RWPE2 (cell line): ENCODE data around the gene NUP62.

ENCODE experiments used
- ATAC-seq: fragments of 200-7000 bp; cut with Tn5 transposase; 3 replicates; pipeline ENCODE4 v1.9.1; 2021; ENCODE audit warnings: low read depth
- DNase-seq: peaks from one replicate; pipeline ENCODE4 v3.0.0-alpha.2; 2020; ENCODE audit warnings: low spot score
- H3K27ac ChIP-seq: fragments of 450-650 bp; 2 replicates; pipeline ENCODE4 v1.5.1; 2017; ENCODE audit warnings: mild to moderate bottlenecking; ENCODE audit not compliant: poor library complexity, severe bottlenecking
- H3K27me3 ChIP-seq: fragments of 250-450 bp; sonication (Bioruptor Pico); 2 replicates; pipeline ENCODE4 v1.5.1; 2021; ENCODE audit warnings: mild to moderate bottlenecking, moderate library complexity; ENCODE audit not compliant: insufficient read depth, poor library complexity, severe bottlenecking
- H3K36me3 ChIP-seq: fragments of 250-450 bp; sonication (Bioruptor Pico); 2 replicates; pipeline ENCODE4 v1.5.1; 2020; ENCODE audit warnings: low read depth, mild to moderate bottlenecking, moderate library complexity
- H3K4me1 ChIP-seq: fragments of 250-450 bp; sonication (Bioruptor Pico); 2 replicates; pipeline ENCODE4 v1.5.1; 2021; ENCODE audit warnings: mild to moderate bottlenecking, moderate library complexity; ENCODE audit not compliant: insufficient read depth, poor library complexity, severe bottlenecking
- H3K4me3 ChIP-seq: fragments of 250-450 bp; sonication (Bioruptor Pico); 2 replicates; pipeline ENCODE4 v1.5.1; 2021; ENCODE audit warnings: mild to moderate bottlenecking, moderate library complexity; ENCODE audit not compliant: severe bottlenecking
- H3K9me3 ChIP-seq: fragments of 250-450 bp; sonication (Bioruptor Pico); 2 replicates; pipeline ENCODE4 v1.5.1; 2021; ENCODE audit warnings: mild to moderate bottlenecking, moderate library complexity; ENCODE audit not compliant: severe bottlenecking
- TF ChIP-seq, protein P1 (sequence below): fragments of 450-650 bp; IDR thresholded peaks from one replicate; pipeline ENCODE4 v1.5.1; 2017; ENCODE audit warnings: mild to moderate bottlenecking, moderate library complexity; ENCODE audit not compliant: poor library complexity, severe bottlenecking

Gene NUP62

GRCh38 chr19:49921871-49922795, 7.2 kb downstream of the NUP62 start:
- TF ChIP-seq, protein P1, sequence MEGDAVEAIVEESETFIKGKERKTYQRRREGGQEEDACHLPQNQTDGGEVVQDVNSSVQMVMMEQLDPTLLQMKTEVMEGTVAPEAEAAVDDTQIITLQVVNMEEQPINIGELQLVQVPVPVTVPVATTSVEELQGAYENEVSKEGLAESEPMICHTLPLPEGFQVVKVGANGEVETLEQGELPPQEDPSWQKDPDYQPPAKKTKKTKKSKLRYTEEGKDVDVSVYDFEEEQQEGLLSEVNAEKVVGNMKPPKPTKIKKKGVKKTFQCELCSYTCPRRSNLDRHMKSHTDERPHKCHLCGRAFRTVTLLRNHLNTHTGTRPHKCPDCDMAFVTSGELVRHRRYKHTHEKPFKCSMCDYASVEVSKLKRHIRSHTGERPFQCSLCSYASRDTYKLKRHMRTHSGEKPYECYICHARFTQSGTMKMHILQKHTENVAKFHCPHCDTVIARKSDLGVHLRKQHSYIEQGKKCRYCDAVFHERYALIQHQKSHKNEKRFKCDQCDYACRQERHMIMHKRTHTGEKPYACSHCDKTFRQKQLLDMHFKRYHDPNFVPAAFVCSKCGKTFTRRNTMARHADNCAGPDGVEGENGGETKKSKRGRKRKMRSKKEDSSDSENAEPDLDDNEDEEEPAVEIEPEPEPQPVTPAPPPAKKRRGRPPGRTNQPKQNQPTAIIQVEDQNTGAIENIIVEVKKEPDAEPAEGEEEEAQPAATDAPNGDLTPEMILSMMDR: no peak
- Histone ChIP-seq H3K4me3 (no peak overlapping the region), H3K4me1 (no peaks in the 10 kb centered on the region), H3K27ac (no peak overlapping the region), H3K27me3 (no peaks in the 10 kb centered on the region), H3K36me3 (peaks cover 62% of the 10 kb centered on the region), H3K9me3 (no peaks in the 10 kb centered on the region)
- DNase-seq (no peak), ATAC-seq (peak; percentile 29; the same call in 1 of the 3 replicates)

- TF ChIP-seq, protein P1: no peak
- no peak for ATAC-seq
- no peak for DNase-seq
- H3K36me3 ChIP-seq: peaks cover 59% of the 10 kb centered on the region
- no peaks in the 10 kb centered on the region for H3K27me3 ChIP-seq
- H3K4me3 ChIP-seq: no peak overlapping the region
- H3K27ac ChIP-seq: no peak overlapping the region
- H3K9me3 ChIP-seq: no peaks in the 10 kb centered on the region
- H3K4me1 ChIP-seq: no peaks in the 10 kb centered on the region
These were observed 8.5 kb downstream of the NUP62 start for GRCh38 chr19:49920624-49921363.

DNA sequence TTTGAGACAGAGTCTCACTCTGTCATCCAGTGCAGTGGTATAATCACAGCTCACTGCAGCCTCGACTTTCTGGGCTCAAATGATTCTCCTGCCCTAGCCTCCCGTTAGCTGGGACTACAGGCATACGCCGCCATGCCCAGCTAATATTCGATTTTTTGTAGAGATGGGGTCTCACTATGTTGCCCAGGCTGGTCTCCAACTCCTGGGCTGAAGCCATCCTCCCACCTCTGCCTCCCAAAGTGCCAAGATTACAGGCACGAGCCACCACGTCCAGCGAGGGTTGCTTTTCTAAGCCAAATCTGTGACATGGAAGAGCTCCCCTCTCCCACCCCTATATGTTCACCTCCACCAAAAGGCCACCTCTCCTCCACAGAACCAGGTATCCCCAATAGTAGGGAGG, 11.2 kb downstream of the NUP62 start:
- ATAC-seq: no peak
- DNase-seq: no peak
- no peaks in the 10 kb centered on the region for H3K4me1 ChIP-seq

DNA sequence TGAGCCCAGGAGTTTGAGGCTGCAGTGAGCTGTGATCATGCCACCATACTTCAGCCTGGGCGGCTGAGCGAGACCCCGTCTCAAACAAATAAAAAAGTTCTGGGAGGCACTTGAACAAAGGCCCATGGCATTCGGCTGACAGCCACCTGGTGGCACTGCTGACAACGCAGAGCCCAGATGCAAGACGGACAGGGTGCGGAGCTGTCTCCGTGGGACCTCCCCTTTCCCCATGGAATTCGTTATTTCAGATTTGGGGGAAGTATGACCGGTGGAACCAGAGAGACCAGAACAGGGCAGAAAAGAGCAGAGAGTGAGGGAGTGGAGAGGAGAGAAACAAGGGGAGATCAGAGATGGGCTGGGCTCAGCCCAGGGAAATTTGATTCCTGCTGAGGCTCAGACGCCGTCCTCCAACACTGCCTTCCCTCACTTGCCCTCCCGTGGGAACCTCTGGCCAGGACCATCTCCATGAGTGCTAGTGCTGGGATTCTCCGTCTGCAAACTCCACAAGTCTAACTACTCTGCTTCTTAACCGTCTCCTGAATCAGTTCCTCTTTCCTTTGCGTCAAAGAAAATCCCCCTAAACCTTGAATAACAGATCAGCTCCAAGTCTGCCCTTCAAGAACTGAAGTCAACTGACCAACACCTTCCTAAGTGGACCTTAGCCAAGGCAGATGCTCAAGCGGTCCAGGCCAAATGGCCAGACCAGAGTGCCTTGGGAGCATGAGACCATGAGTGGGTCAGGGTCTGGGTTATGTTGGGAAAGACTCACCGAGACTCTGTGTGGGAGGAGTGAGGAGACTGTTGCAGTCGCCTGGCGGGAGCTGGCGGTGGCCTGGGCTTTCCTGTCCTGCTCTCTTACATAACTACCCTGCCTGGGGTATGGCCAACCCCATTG, 12.2 kb downstream of the NUP62 start:
- Histone ChIP-seq H3K36me3 (peaks cover 50% of the 10 kb centered on the region), H3K4me1 (no peaks in the 10 kb centered on the region), H3K27ac (no peak overlapping the region), H3K4me3 (no peak overlapping the region), H3K27me3 (no peaks in the 10 kb centered on the region), H3K9me3 (no peaks in the 10 kb centered on the region)
- TF ChIP-seq, protein P1: no peak
- DNase-seq (no peak), ATAC-seq (no peak)

More for the DNA sequence above, 11.2 kb downstream of the NUP62 start:
- Histone ChIP-seq H3K4me3 (no peak overlapping the region), H3K27me3 (no peaks in the 10 kb centered on the region), H3K9me3 (no peaks in the 10 kb centered on the region), H3K36me3 (peaks cover 46% of the 10 kb centered on the region), H3K27ac (no peak overlapping the region)
- TF ChIP-seq, protein P1: no peak
